Esophagus muscularis mucosa (tissue), 3 donors: Measurements from ENCODE around the gene HAGHL.

Experiments used
- CTCF ChIP-seq, 3 experiments: fragments of 200-600 bp in 2 of 3; fragments of 450-650 bp in 1 of 3; sonication (generic) in 2 of 3; IDR thresholded peaks; one replicate each; pipeline ENCODE4 v1.5.1; 2017 to 2019; ENCODE audit warnings: antibody characterized with exemption in 3 of 3, mild to moderate bottlenecking in 2 of 3, moderate library complexity in 1 of 3
- POLR2A ChIP-seq: fragments of 450-650 bp; IDR thresholded peaks from one replicate; pipeline ENCODE4 v1.6.1; 2017; ENCODE audit warnings: antibody characterized with exemption, moderate library complexity, mild to moderate bottlenecking, low read depth

GRCh38 chr16:711548-712320, 15.2 kb upstream of the HAGHL start:
- TF ChIP-seq CTCF (IDR thresholded peaks at IDR 0.05) (peak; percentile 93 to 96 (median 94)), POLR2A (no peak)
